ENCODE measurements around the gene SPATA2L.
"Not testable (repeated sequence)": the region's sequence is repeated elsewhere in the genome, so short reads cannot be mapped to it uniquely, and the experiment has no call there.

Gene SPATA2L

DNA sequence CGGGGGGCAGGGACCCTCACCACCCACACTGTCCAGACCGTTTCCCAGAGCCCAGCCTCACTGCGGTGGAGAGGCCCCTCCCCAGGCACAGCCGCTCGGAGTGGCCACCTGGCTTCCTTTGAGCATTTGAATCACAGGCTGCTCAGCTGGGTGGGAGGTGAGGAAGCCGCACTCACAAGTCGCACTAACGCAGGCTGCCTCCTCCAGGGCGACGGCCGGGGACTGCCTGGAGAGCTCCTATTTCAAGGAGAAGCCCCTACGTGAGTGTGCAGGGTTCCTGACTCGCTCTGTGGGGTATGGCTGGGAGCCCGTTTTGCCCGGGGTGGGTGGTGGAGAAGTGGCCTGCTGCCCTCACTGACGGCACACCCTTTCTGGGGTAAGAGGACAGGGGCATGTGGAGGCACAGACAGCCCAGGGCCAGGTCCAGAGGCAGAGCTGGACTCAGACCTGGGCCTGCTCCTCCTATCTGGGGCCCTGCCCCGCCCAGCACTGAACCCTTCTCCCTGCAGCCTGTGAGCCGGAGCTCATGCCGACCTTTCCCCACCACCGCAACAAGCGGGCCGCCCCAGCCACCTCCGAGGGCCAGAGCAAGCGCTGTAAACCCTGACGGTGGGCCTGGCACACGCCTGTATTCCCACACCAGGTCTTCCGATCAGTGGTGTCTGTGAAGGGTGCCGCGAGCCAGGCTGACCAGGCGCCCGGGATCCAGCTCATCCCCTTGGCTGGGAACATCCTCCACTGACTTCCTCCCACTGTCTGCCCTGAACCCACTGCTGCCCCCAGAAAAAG is 6.2 kb downstream of the SPATA2L start:
- no peak overlapping the region for H3K4me3 ChIP-seq (ENCODE audit: low read depth, low read length)
- DNase-seq (ENCODE audit: low read depth, low spot score), result no peak
- TF ChIP-seq, protein P1, sequence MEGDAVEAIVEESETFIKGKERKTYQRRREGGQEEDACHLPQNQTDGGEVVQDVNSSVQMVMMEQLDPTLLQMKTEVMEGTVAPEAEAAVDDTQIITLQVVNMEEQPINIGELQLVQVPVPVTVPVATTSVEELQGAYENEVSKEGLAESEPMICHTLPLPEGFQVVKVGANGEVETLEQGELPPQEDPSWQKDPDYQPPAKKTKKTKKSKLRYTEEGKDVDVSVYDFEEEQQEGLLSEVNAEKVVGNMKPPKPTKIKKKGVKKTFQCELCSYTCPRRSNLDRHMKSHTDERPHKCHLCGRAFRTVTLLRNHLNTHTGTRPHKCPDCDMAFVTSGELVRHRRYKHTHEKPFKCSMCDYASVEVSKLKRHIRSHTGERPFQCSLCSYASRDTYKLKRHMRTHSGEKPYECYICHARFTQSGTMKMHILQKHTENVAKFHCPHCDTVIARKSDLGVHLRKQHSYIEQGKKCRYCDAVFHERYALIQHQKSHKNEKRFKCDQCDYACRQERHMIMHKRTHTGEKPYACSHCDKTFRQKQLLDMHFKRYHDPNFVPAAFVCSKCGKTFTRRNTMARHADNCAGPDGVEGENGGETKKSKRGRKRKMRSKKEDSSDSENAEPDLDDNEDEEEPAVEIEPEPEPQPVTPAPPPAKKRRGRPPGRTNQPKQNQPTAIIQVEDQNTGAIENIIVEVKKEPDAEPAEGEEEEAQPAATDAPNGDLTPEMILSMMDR (IDR thresholded peaks at IDR 0.05; ENCODE audit: low read depth, low read length), result no peak
- in situ Hi-C loops (cut with HindIII; ENCODE audit: low sequenced_read_pairs), result no loop called here

DNA sequence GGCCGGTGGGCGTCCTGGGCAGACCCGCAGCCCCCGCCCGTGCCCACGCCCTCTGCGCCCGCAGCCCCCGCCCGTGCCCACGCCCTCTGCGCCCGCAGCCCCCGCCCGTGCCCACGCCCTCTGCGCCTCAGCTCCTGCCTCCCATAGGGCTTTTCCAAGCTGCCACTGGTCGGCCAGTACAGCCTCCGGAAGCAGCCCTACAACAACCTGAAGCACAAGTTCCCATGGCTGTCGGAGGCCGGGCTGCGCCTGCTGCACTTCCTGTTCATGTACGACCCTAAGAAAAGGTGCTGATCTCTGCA is 6.8 kb downstream of the SPATA2L start:
- DNase-seq (ENCODE audit: low read depth, low spot score); H3K4me3 ChIP-seq (ENCODE audit: low read depth, low read length); in situ Hi-C loops (cut with HindIII; ENCODE audit: low sequenced_read_pairs): not testable (repeated sequence)

DNA sequence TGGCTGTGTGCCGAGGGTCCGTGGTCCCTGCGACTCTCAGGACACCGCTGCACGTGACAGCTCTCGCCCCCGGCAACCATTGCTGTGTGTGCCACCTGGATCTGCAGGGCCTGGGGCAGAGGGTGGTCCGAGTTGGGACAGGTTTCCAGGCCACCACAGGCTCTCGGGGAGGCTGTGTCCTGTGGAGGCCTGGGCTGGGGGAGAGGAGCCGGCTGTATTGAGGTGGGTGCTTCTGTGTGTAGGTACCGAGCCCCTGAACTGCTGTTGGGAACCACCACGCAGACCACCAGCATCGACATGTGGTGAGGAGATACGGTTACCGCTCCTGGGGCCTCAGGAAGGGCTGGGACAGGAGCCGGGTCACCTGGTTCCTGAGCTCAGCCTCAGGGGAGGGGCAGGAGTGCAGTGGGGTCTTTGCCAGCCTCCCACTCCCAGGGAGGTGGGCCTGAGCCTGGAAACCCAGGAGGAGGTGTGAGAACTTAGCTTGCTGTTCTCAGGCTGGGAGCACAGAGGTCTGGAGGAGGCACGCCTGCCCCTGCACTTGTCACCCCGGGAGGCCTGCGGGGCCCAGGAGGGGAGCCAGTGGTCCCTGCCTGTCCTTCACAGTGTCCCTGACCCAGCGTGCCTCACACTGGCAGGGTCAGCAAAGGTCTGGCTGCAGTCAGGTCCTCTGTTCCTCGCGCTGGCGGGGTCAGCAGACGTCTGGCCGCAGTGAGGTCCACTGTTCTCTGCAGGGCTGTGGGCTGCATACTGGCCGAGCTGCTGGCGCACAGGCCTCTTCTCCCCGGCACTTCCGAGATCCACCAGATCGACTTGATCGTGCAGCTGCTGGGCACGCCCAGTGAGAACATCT is 7.3 kb downstream of the SPATA2L start:
- no peak overlapping the region for H3K4me3 ChIP-seq (ENCODE audit: low read depth, low read length)
- TF ChIP-seq, protein P1 (IDR thresholded peaks at IDR 0.05; ENCODE audit: low read depth, low read length), result no peak
- in situ Hi-C loops (cut with HindIII; ENCODE audit: low sequenced_read_pairs), result no loop called here

DNA sequence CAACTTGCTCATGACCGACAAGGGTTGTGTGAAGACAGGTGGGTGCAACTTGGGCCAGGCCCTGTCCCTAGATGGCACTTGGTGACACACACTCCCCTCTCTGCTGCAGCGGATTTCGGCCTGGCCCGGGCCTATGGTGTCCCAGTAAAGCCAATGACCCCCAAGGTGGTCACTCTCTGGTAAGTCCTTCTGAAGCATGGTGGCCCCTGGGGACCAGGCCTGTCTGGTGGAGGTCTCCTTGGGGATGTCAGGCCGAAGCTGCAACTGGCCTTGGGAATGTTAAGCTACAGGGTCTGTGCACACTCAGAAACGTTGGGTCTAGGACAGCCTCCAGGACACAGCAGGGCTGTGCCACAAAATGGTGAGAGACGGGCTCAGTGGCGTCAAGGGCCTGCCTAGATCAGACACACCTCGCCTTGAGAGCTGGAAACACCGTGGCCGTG is 8.2 kb downstream of the SPATA2L start:
- TF ChIP-seq, protein P1 (IDR thresholded peaks at IDR 0.05; ENCODE audit: low read depth, low read length), result no peak
- no peak overlapping the region for H3K4me3 ChIP-seq (ENCODE audit: low read depth, low read length)
- DNase-seq (ENCODE audit: low read depth, low spot score), result no peak
- in situ Hi-C loops (cut with HindIII; ENCODE audit: low sequenced_read_pairs), result no loop called here

More for the DNA sequence above, 7.3 kb downstream of the SPATA2L start:
- DNase-seq (ENCODE audit: low read depth, low spot score), result no peak

DNA sequence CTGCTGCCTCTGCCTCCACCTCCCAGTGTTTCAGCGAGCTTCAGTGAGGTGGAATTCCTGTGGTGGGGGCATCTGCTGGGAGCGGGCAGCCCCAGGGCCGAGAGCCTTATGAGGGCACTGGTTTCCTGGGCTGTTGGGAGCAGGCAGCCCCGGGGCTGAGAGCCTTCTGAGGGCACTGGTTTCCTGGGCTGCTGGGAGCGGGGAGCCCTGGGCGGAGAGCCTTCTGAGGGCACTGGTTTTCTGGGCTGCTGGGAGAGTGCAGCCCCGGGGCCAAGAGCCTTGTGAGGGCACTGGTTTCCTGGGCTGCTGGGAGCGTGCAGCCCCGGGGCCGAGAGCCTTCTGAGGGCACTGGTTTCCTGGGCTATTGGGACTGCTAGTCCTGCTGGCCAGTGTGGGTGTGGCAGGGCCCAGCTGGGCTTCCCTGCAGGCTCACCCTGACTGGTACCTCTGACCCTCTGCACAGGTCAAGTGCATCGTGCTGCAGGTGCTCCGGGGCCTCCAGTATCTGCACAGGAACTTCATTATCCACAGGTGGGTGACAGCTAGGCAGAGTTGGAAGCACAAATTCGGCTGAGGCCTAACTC is 9.4 kb downstream of the SPATA2L start:
- TF ChIP-seq, protein P1 (IDR thresholded peaks at IDR 0.05; ENCODE audit: low read depth, low read length), result no peak
- H3K4me3 ChIP-seq (ENCODE audit: low read depth, low read length), result no peak overlapping the region
- no peak for DNase-seq (ENCODE audit: low read depth, low spot score)
- in situ Hi-C loops (cut with HindIII; ENCODE audit: low sequenced_read_pairs), result no loop called here

DNA sequence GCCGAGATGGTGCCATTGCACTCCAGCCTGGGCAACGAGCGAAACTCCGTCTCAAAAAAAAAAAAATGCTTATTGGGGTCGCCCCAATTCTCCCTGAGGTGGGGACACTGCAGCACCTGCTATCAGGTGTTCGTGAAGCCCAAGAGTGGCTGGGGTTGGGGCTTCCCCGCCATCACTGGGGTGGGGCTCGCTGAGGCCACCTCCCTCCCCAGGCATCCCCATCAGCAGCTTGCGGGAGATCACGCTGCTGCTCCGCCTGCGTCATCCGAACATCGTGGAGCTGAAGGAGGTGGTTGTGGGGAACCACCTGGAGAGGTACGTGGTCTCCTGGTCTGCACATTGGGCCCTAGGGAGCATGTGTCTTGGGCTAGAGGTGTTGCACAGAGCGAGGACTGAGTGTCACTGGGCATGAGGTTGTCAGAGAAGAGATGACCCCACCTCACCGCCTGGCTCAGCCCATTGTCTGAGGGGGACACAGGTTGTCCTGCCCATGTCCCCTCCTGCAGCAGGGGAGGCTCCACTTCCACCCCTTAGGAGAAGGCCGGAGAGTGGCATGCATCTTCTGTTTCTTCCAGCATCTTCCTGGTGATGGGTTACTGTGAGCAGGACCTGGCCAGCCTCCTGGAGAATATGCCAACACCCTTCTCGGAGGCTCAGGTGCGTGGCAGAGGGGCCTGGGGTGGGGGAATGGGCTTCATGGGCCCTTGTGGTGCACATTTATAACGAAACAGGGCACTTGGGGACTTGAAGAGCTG is 10.1 kb downstream of the SPATA2L start:
- H3K4me3 ChIP-seq (ENCODE audit: low read depth, low read length), result no peak overlapping the region
- TF ChIP-seq, protein P1 (IDR thresholded peaks at IDR 0.05; ENCODE audit: low read depth, low read length), result no peak
- DNase-seq (ENCODE audit: low read depth, low spot score), result no peak
- in situ Hi-C loops (cut with HindIII; ENCODE audit: low sequenced_read_pairs), result no loop called here

Measured in astrocyte of the spinal cord (primary cell).